B cell (primary cell): ENCODE measurements around the gene MRPL32. TPM values are rescaled to one million over a fixed set of nuclear protein-coding genes. Genes with fewer than 3 reads are reported as not detected.

Source experiments
- ATAC-seq: fragments of 200-7000 bp; cut with Tn5 transposase; one replicate; pipeline ENCODE4 v1.10.0; 2021; ENCODE audit warnings: low read depth, mild to moderate bottlenecking, moderate number of reproducible peaks, moderate library complexity
- CTCF ChIA-PET: fragments of 350-600 bp; sonication (Branson Sonifier 250); formaldehyde crosslinking; loops from one replicate; lab custom pipeline; 2021; ENCODE audit warnings: antibody characterized with exemption, inconsistent platforms; lab: Charles Lee
- POLR2A ChIA-PET: fragments of 350-600 bp; sonication (Branson Sonifier 250); formaldehyde crosslinking; loops from one replicate; lab custom pipeline; 2021; ENCODE audit warnings: antibody characterized with exemption; lab: Charles Lee
- DNase-seq: peaks from one replicate; pipeline ENCODE4 v3.0.0; 2013
- H2AFZ ChIP-seq: 2 replicates; pipeline ENCODE4 v1.6.1; 2012; ENCODE audit warnings: mild to moderate bottlenecking, low read depth, low read length; ENCODE audit not compliant: insufficient read depth, poor library complexity, severe bottlenecking
- H3K27ac ChIP-seq, 2 donors: 1 replicate in 1 of 2; 2 replicates in 1 of 2; pipeline ENCODE4 v1.5.1; 2012 to 2013; ENCODE audit warnings: low read length in 2 of 2, mild to moderate bottlenecking in 2 of 2, moderate library complexity in 1 of 2
- H3K27me3 ChIP-seq, 4 experiments: fragments of 200-600 bp in 1 of 4; sonication (generic) in 1 of 4; replicated peaks in 1 of 4; 1 replicate in 2 of 4; 2 replicates in 2 of 4; pipeline versions ENCODE4 v1.6.1 to v1.7.0; 2013 to 2016; ENCODE audit warnings: low read length in 3 of 4, mild to moderate bottlenecking in 2 of 4, mixed read lengths in 1 of 4, moderate library complexity in 1 of 4; ENCODE audit not compliant: insufficient read depth in 4 of 4, control insufficient read depth in 3 of 4; ENCODE audit errors: control extremely low read depth in 1 of 4
- H3K36me3 ChIP-seq, 2 experiments: replicated peaks in 1 of 2; 1 replicate in 1 of 2; 2 replicates in 1 of 2; pipeline versions ENCODE4 v1.6.1 to v1.7.1; 2013; ENCODE audit warnings: low read length in 1 of 2; ENCODE audit not compliant: insufficient read depth in 2 of 2, control insufficient read depth in 1 of 2; ENCODE audit errors: control extremely low read depth in 1 of 2, extremely low read depth in 1 of 2
- H3K4me1 ChIP-seq, 2 donors: fragments of 200-600 bp in 1 of 2; sonication (generic) in 1 of 2; 1 replicate in 1 of 2; 2 replicates in 1 of 2; pipeline versions ENCODE4 v1.5.1 to v1.6.1; 2013 to 2017; ENCODE audit warnings: low read length in 2 of 2; ENCODE audit not compliant: control insufficient read depth in 2 of 2, insufficient read depth in 2 of 2
- H3K4me2 ChIP-seq: replicated peaks from 2 replicates; pipeline ENCODE3; 2012; ENCODE audit warnings: mild to moderate bottlenecking, low read depth, low read length; ENCODE audit not compliant: poor library complexity, severe bottlenecking
- H3K4me3 ChIP-seq, 5 experiments: fragments of 200-600 bp in 1 of 5; sonication (generic) in 1 of 5; 1 replicate in 3 of 5; 2 replicates in 2 of 5; pipeline versions ENCODE4 v1.5.1 to v1.7.0; 2011 to 2016; ENCODE audit warnings: low read length in 4 of 5, mild to moderate bottlenecking in 4 of 5, low read depth in 2 of 5, control low read depth in 1 of 5, moderate library complexity in 1 of 5; ENCODE audit not compliant: insufficient read depth in 1 of 5; ENCODE audit errors: control extremely low read depth in 1 of 5, extremely low read depth in 1 of 5
- H3K79me2 ChIP-seq: fragments of 200-600 bp; sonication (generic); one replicate; pipeline ENCODE4 v1.6.0; 2016; ENCODE audit warnings: low read length; ENCODE audit not compliant: control insufficient read depth, insufficient read depth
- H3K9ac ChIP-seq: fragments of 200-600 bp; sonication (generic); 2 replicates; pipeline ENCODE4 v1.6.1; 2017; ENCODE audit warnings: mild to moderate bottlenecking, low read length, moderate library complexity
- H3K9me3 ChIP-seq, 3 donors: one replicate each; pipeline versions ENCODE4 v1.6.1 to v1.7.1; 2013; ENCODE audit warnings: low read length in 2 of 3; ENCODE audit not compliant: control insufficient read depth in 2 of 3, insufficient read depth in 1 of 3; ENCODE audit errors: control extremely low read depth in 1 of 3
- H4K20me1 ChIP-seq: 2 replicates; pipeline ENCODE4 v1.6.0; 2012; ENCODE audit warnings: mild to moderate bottlenecking, low read length; ENCODE audit not compliant: insufficient read depth, control insufficient read depth, poor library complexity, severe bottlenecking
- H3K27ac Mint-ChIP-seq: one replicate; pipeline ENCODE4 v1.8.0; 2021; ENCODE audit warnings: mixed read lengths
- H3K27me3 Mint-ChIP-seq: one replicate; pipeline ENCODE4 v1.8.0; 2021; ENCODE audit warnings: mixed read lengths
- H3K4me1 Mint-ChIP-seq: one replicate; pipeline ENCODE4 v1.8.0; 2021; ENCODE audit warnings: mixed read lengths
- H3K4me3 Mint-ChIP-seq: one replicate; pipeline ENCODE4 v1.8.0; 2021; ENCODE audit warnings: mixed read lengths
- H3K9me3 Mint-ChIP-seq: one replicate; pipeline ENCODE4 v1.8.0; 2022; ENCODE audit warnings: mixed read lengths; ENCODE audit not compliant: insufficient read depth
- CTCF ChIP-seq: fragments of 200-600 bp; IDR thresholded peaks from one replicate; pipeline ENCODE4 v1.8.0; 2022; ENCODE audit warnings: antibody characterized with exemption, mild to moderate bottlenecking
- EZH2 ChIP-seq: IDR thresholded peaks from 2 replicates; pipeline ENCODE4 v1.6.1; 2012; ENCODE audit warnings: borderline replicate concordance, low read depth, mild to moderate bottlenecking, moderate library complexity, low read length; ENCODE audit not compliant: insufficient read depth, poor library complexity, severe bottlenecking
- WGBS: methylation state at CpG from one replicate; pipeline ENCODE4 v1.1.5; 2013; ENCODE audit warnings: missing lambda C conversion rate; ENCODE audit not compliant: insufficient coverage; 5-methylcytosine and 5-hydroxymethylcytosine counted together
- intact Hi-C: fragments of 100-400 bp; cut with micrococcal nuclease; formaldehyde crosslinking; loops from one replicate; pipeline ENCODE4 v1.10.0; 2022
- polyA plus RNA-seq: library from polyadenylated mRNA; depleted of rRNA; stranded (reverse); fragments of >200 nt; gene quantifications from 2 replicates; pipeline ENCODE4 v1.2.3, GENCODE V29; 2012
- total RNA-seq, 2 donors: library from RNA; stranded (reverse); fragments of 120-200 nt in 1 of 2; gene quantifications; 1 replicate in 1 of 2; 2 replicates in 1 of 2; pipeline versions ENCODE4 v1.2.3 to v1.2.4, GENCODE V29; 2013 to 2022

The MRPL32 gene
- total and polyA plus RNA-seq, 2 donors (not counting 1 experiment from before 2014, with no cell fraction given) = 25.3 to 31.7 TPM

GRCh38 chr7:42960762-42961161, 28.6 kb downstream of the MRPL32 start:
- H3K4me1 ChIP-seq = no peaks in the 10 kb centered on the region
- intact Hi-C loops = no loop called here
- H3K4me3 ChIP-seq = no peak overlapping the region
- ATAC-seq (no peak), DNase-seq (no peak)
- H3K4me2 ChIP-seq = no peak overlapping the region
- no peaks in the 10 kb centered on the region for H3K9me3 Mint-ChIP-seq
- TF ChIP-seq CTCF (no peak), EZH2 (no peak)
- H3K79me2 ChIP-seq = no peaks in the 10 kb centered on the region
- H3K9ac ChIP-seq = no peak overlapping the region
- CTCF ChIA-PET = interaction anchor here (1.4 kb wide), 1 partner anchor 20 kb away, joined by 3 read pairs; no protein-coding TSS in a partner anchor
- POLR2A ChIA-PET = no interaction called here
- H4K20me1 ChIP-seq = no peaks in the 10 kb centered on the region
- WGBS = 42% methylated on average over 2 of the region's 2 CpGs
- H2AFZ ChIP-seq = no peak overlapping the region
- no peak overlapping the region for H3K27ac ChIP-seq
- H3K27me3 Mint-ChIP-seq = peaks cover 20% of the 10 kb centered on the region
- no peak overlapping the region for H3K27ac Mint-ChIP-seq
- peaks cover 0 to 8% (median 0%) of the 10 kb centered on the region in 3 donors for H3K9me3 ChIP-seq
- no peak overlapping the region for H3K4me3 Mint-ChIP-seq
- H3K4me1 Mint-ChIP-seq = no peaks in the 10 kb centered on the region
- no peaks in the 10 kb centered on the region for H3K36me3 ChIP-seq
- peaks cover 0 to 14% (median 0%) of the 10 kb centered on the region in 4 experiments for H3K27me3 ChIP-seq

- no peak overlapping the region for H3K9ac ChIP-seq
- H3K9me3 ChIP-seq = peaks cover 0 to 6% (median 0%) of the 10 kb centered on the region in 3 donors
- POLR2A ChIA-PET = no interaction called here
- TF ChIP-seq CTCF (no peak), EZH2 (no peak)
- Mint-ChIP-seq H3K4me3 (no peak overlapping the region), H3K9me3 (no peaks in the 10 kb centered on the region), H3K27ac (no peak overlapping the region), H3K4me1 (no peaks in the 10 kb centered on the region), H3K27me3 (peaks cover 20% of the 10 kb centered on the region)
- CTCF ChIA-PET = interaction anchor here (1.4 kb wide), 1 partner anchor 20 kb away, joined by 3 read pairs; no protein-coding TSS in a partner anchor
- intact Hi-C loops = no loop called here
- H3K4me2 ChIP-seq = no peak overlapping the region
- ATAC-seq = no peak
- peaks cover 0 to 14% (median 0%) of the 10 kb centered on the region in 4 experiments for H3K27me3 ChIP-seq
- no peaks in the 10 kb centered on the region for H4K20me1 ChIP-seq
- H3K36me3 ChIP-seq = no peaks in the 10 kb centered on the region
- no peak overlapping the region for H3K4me3 ChIP-seq
- H3K4me1 ChIP-seq = no peaks in the 10 kb centered on the region
- no peak overlapping the region for H3K27ac ChIP-seq
- no peak overlapping the region for H2AFZ ChIP-seq
- 14% methylated on average over 1 of the region's 2 CpGs for WGBS
- no peaks in the 10 kb centered on the region for H3K79me2 ChIP-seq
- no peak for DNase-seq
These were observed 29.0 kb downstream of the MRPL32 start for GRCh38 chr7:42961170-42961569.
